ENCODE results near the gene IFFO2.

IFFO2 gene

GRCh38 chr1:18977428-18977827 lies 21.0 kb upstream of the IFFO2 start:
- no peak for TF ChIP-seq EZH2 (optimal IDR thresholded peaks at IDR 0.05; ENCODE audit: low read depth, low read length)
- TF ChIP-seq, protein P1, sequence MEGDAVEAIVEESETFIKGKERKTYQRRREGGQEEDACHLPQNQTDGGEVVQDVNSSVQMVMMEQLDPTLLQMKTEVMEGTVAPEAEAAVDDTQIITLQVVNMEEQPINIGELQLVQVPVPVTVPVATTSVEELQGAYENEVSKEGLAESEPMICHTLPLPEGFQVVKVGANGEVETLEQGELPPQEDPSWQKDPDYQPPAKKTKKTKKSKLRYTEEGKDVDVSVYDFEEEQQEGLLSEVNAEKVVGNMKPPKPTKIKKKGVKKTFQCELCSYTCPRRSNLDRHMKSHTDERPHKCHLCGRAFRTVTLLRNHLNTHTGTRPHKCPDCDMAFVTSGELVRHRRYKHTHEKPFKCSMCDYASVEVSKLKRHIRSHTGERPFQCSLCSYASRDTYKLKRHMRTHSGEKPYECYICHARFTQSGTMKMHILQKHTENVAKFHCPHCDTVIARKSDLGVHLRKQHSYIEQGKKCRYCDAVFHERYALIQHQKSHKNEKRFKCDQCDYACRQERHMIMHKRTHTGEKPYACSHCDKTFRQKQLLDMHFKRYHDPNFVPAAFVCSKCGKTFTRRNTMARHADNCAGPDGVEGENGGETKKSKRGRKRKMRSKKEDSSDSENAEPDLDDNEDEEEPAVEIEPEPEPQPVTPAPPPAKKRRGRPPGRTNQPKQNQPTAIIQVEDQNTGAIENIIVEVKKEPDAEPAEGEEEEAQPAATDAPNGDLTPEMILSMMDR (IDR thresholded peaks at IDR 0.05; ENCODE audit: low read length): no peak
- no peak for TF ChIP-seq EZH2phosphoT487 (IDR thresholded peaks at IDR 0.05; ENCODE audit: low read length)
- H3K4me3 ChIP-seq (ENCODE audit: low read length): no peak overlapping the region
- H3K27me3 ChIP-seq (replicated peaks; ENCODE audit: insufficient read depth, low read length): peaks cover 11% of the 10 kb centered on the region; the same call in 1 of the 2 replicates
- no peak overlapping the region for H2AFZ ChIP-seq (ENCODE audit: low read length)
- H3F3A ChIP-seq (ENCODE audit: insufficient read depth, low read length): no peaks in the 10 kb centered on the region
- no peaks in the 10 kb centered on the region for H4K20me1 ChIP-seq (ENCODE audit: insufficient read depth, low read length)
- H3K27ac ChIP-seq (ENCODE audit: low read length): no peak overlapping the region
- H3K9me2 ChIP-seq (replicated peaks; ENCODE audit: insufficient read depth, low read length): no peaks in the 10 kb centered on the region
- H3K79me2 ChIP-seq (ENCODE audit: low read length): no peaks in the 10 kb centered on the region
- no peak for DNase-seq
- no peaks in the 10 kb centered on the region for H3K36me3 ChIP-seq (replicated peaks; ENCODE audit: insufficient read depth, low read length)
- no peak overlapping the region for H3K4me2 ChIP-seq (ENCODE audit: low read depth, low read length)
- no peak overlapping the region for H3K9ac ChIP-seq (ENCODE audit: low read length)
- no peaks in the 10 kb centered on the region for H3K9me3 ChIP-seq (replicated peaks; ENCODE audit: insufficient read depth, low read length)
- H3K4me1 ChIP-seq (ENCODE audit: low read length): peaks cover 10% of the 10 kb centered on the region

DNA sequence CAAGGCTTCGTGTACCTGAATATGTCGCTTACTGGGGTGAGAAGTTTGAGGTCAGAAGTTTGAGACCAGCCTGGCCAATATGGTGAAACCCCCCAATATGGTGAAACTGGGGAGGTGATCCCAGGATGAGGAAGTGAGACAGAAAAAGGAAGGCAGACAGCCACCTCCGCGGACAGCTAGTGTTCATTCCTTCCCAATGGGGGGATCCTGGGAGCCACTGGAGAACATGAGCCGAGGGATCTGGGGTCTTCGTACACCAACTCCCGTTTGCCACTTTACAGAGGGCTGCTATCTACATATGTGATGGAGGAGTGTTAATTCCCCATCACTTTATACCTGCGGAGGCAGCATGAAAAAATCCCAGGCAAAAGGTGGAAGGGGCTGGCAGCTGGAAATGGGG lies 19.6 kb upstream of the IFFO2 start:
- no peaks in the 10 kb centered on the region for H3K9me2 ChIP-seq (replicated peaks; ENCODE audit: insufficient read depth, low read length)
- H3K27me3 ChIP-seq (replicated peaks; ENCODE audit: insufficient read depth, low read length): peaks cover 10% of the 10 kb centered on the region; the same call in 1 of the 2 replicates
- H3K36me3 ChIP-seq (replicated peaks; ENCODE audit: insufficient read depth, low read length): no peaks in the 10 kb centered on the region
- no peak for DNase-seq
- H3K4me3 ChIP-seq (ENCODE audit: low read length): no peak overlapping the region
- TF ChIP-seq, protein P1 (IDR thresholded peaks at IDR 0.05; ENCODE audit: low read length): no peak
- TF ChIP-seq EZH2 (optimal IDR thresholded peaks at IDR 0.05; ENCODE audit: low read depth, low read length) (no peak), EZH2phosphoT487 (IDR thresholded peaks at IDR 0.05; ENCODE audit: low read length) (no peak)
- H3K4me1 ChIP-seq (ENCODE audit: low read length): peaks cover 5% of the 10 kb centered on the region
- H4K20me1 ChIP-seq (ENCODE audit: insufficient read depth, low read length): no peaks in the 10 kb centered on the region
- H3K9me3 ChIP-seq (replicated peaks; ENCODE audit: insufficient read depth, low read length): no peaks in the 10 kb centered on the region
- H3K9ac ChIP-seq (ENCODE audit: low read length): no peak overlapping the region
- H2AFZ ChIP-seq (ENCODE audit: low read length): no peak overlapping the region
- no peak overlapping the region for H3K4me2 ChIP-seq (ENCODE audit: low read depth, low read length)
- H3F3A ChIP-seq (ENCODE audit: insufficient read depth, low read length): no peaks in the 10 kb centered on the region
- H3K79me2 ChIP-seq (ENCODE audit: low read length): no peaks in the 10 kb centered on the region
- no peak overlapping the region for H3K27ac ChIP-seq (ENCODE audit: low read length)

DNA sequence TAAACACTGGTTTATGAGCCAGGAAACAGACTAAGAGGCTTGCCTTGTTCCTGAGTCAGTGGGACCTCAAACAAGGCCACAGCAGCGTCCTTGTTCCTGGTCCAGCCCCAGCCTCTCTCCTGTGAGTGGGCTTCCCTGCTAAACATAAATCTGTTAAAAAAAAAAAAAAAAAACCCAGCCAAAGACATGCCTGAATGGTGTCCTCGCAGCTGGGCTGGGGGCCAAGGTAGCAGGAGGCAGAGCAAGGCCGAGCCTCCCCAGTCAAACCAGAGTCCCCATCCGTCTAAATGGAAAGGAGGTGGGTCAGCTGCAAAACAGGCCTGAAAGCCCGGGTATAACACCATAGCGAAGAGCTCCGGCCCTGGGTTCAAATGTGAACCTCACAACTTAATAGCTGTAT lies 18.1 kb upstream of the IFFO2 start:
- TF ChIP-seq EZH2phosphoT487 (IDR thresholded peaks at IDR 0.05; ENCODE audit: low read length): no peak
- TF ChIP-seq, protein P1 (IDR thresholded peaks at IDR 0.05; ENCODE audit: low read length): no peak
- no peak for TF ChIP-seq EZH2 (optimal IDR thresholded peaks at IDR 0.05; ENCODE audit: low read depth, low read length)
- no peaks in the 10 kb centered on the region for H3K36me3 ChIP-seq (replicated peaks; ENCODE audit: insufficient read depth, low read length)
- H3F3A ChIP-seq (ENCODE audit: insufficient read depth, low read length): no peaks in the 10 kb centered on the region
- H3K9me3 ChIP-seq (replicated peaks; ENCODE audit: insufficient read depth, low read length): no peaks in the 10 kb centered on the region
- H4K20me1 ChIP-seq (ENCODE audit: insufficient read depth, low read length): no peaks in the 10 kb centered on the region
- no peaks in the 10 kb centered on the region for H3K79me2 ChIP-seq (ENCODE audit: low read length)
- no peak overlapping the region for H3K27ac ChIP-seq (ENCODE audit: low read length)
- no peak overlapping the region for H2AFZ ChIP-seq (ENCODE audit: low read length)
- DNase-seq: no peak
- no peak overlapping the region for H3K9ac ChIP-seq (ENCODE audit: low read length)
- no peak overlapping the region for H3K4me2 ChIP-seq (ENCODE audit: low read depth, low read length)
- peaks cover 11% of the 10 kb centered on the region for H3K27me3 ChIP-seq (replicated peaks; ENCODE audit: insufficient read depth, low read length)
- no peaks in the 10 kb centered on the region for H3K9me2 ChIP-seq (replicated peaks; ENCODE audit: insufficient read depth, low read length)
- H3K4me3 ChIP-seq (ENCODE audit: low read length): no peak overlapping the region
- no peaks in the 10 kb centered on the region for H3K4me1 ChIP-seq (ENCODE audit: low read length)

All from MM.1S (cell line).